GM23338 (cell line): ENCODE data around the gene ZNF493. TPM values are rescaled to one million over a fixed set of nuclear protein-coding genes. Genes with fewer than 3 reads are reported as not detected.

ENCODE experiments used
- ATAC-seq: fragments of 200-7000 bp; cut with Tn5 transposase; 3 replicates; pipeline ENCODE4 v1.9.1; 2020
- DNase-seq: peaks from one replicate; pipeline ENCODE4 v3.0.0-alpha.2; 2015; ENCODE audit warnings: low spot score
- H2AFZ ChIP-seq: fragments of 200-600 bp; sonication (generic); 2 replicates; pipeline ENCODE4 v1.8.0; 2016; ENCODE audit warnings: antibody characterized with exemption, mild to moderate bottlenecking, moderate library complexity
- H3F3A ChIP-seq: fragments of 200-600 bp; sonication (generic); replicated peaks from 2 replicates; pipeline ENCODE4 v1.8.0; 2017; ENCODE audit warnings: antibody characterized with exemption, mixed run types, low read depth
- H3K27ac ChIP-seq: fragments of 200-600 bp; sonication (generic); 2 replicates; pipeline ENCODE4 v1.6.1; 2016; ENCODE audit warnings: low read depth
- H3K27me3 ChIP-seq: fragments of 200-600 bp; sonication (generic); 2 replicates; pipeline ENCODE4 v1.8.0; 2016; ENCODE audit warnings: mild to moderate bottlenecking, mixed run types, moderate library complexity; ENCODE audit not compliant: insufficient read depth
- H3K36me3 ChIP-seq: fragments of 200-600 bp; sonication (generic); 2 replicates; pipeline ENCODE4 v1.8.0; 2016; ENCODE audit warnings: mild to moderate bottlenecking; ENCODE audit not compliant: insufficient read depth
- H3K4me1 ChIP-seq: fragments of 200-600 bp; sonication (generic); 2 replicates; pipeline ENCODE4 v1.8.0; 2016; ENCODE audit warnings: mild to moderate bottlenecking, moderate library complexity; ENCODE audit not compliant: insufficient read depth
- H3K4me2 ChIP-seq: fragments of 200-600 bp; sonication (generic); 2 replicates; pipeline ENCODE4 v1.7.1; 2017; ENCODE audit warnings: mixed run types
- H3K4me3 ChIP-seq: fragments of 200-600 bp; sonication (generic); 2 replicates; pipeline ENCODE4 v1.6.1; 2016; ENCODE audit warnings: mixed run types
- H3K79me2 ChIP-seq: fragments of 200-600 bp; sonication (generic); replicated peaks from 2 replicates; pipeline ENCODE4 v1.8.0; 2017; ENCODE audit warnings: mild to moderate bottlenecking; ENCODE audit not compliant: insufficient read depth
- H3K9me2 ChIP-seq: fragments of 200-600 bp; sonication (generic); 2 replicates; pipeline ENCODE4 v1.8.0; 2017; ENCODE audit not compliant: insufficient read depth
- H4K20me1 ChIP-seq: fragments of 200-600 bp; sonication (generic); replicated peaks from 2 replicates; pipeline ENCODE4 v1.8.0; 2017; ENCODE audit warnings: mild to moderate bottlenecking; ENCODE audit not compliant: insufficient read depth
- H3K27ac Mint-ChIP-seq: 2 replicates; pipeline ENCODE4 v1.8.0; 2020; ENCODE audit warnings: inconsistent platforms, mild to moderate bottlenecking, moderate library complexity, mixed read lengths
- H3K27me3 Mint-ChIP-seq: 3 replicates; pipeline ENCODE4 v1.8.0; 2022; ENCODE audit warnings: low read depth, mild to moderate bottlenecking, moderate library complexity, mixed read lengths, inconsistent platforms; ENCODE audit not compliant: insufficient read depth, poor library complexity
- H3K36me3 Mint-ChIP-seq: 3 replicates; pipeline ENCODE4 v1.8.0; 2021; ENCODE audit warnings: low read depth, mild to moderate bottlenecking, inconsistent platforms, moderate library complexity, mixed read lengths
- H3K4me1 Mint-ChIP-seq: 3 replicates; pipeline ENCODE4 v1.8.0; 2020; ENCODE audit warnings: mild to moderate bottlenecking, inconsistent platforms, mixed read lengths
- H3K4me3 Mint-ChIP-seq: 3 replicates; pipeline ENCODE4 v1.8.0; 2021; ENCODE audit warnings: moderate library complexity, mild to moderate bottlenecking, inconsistent platforms, mixed read lengths
- H3K9me3 Mint-ChIP-seq: 3 replicates; pipeline ENCODE4 v1.8.0; 2020; ENCODE audit warnings: moderate library complexity, mild to moderate bottlenecking, inconsistent platforms, mixed read lengths
- CREB1 ChIP-seq: fragments of 250-450 bp; sonication (Bioruptor Pico); IDR thresholded peaks from 2 replicates; pipeline ENCODE4 v1.5.0; 2020; ENCODE audit warnings: low read depth, mild to moderate bottlenecking, moderate library complexity
- POLR2AphosphoS5 ChIP-seq: IDR thresholded peaks from 2 replicates; pipeline ENCODE4 v1.6.1; 2016; ENCODE audit warnings: antibody characterized with exemption, low read depth
- ZNF114 ChIP-seq: fragments of 250-450 bp; sonication (Bioruptor Pico); IDR thresholded peaks from 2 replicates; pipeline ENCODE4 v1.5.0; 2020; ENCODE audit warnings: mild to moderate bottlenecking, moderate library complexity
- polyA plus RNA-seq: library from polyadenylated mRNA; unstranded; fragments of >200 nt; fragmentation: Nextera tagmentation; extraction: Ambion mirVana; gene quantifications from 2 replicates; pipeline ENCODE4 v1.2.1, GENCODE V29; 2016
- total RNA-seq: library from RNA; depleted of rRNA; stranded (reverse); fragments of >200 nt; shearing (Covaris generic); gene quantifications from 2 replicates; pipeline ENCODE4 v1.2.3, GENCODE V29; 2014
- TF ChIP-seq, protein P1 (sequence below): fragments of 250-450 bp; sonication (Bioruptor Pico); IDR thresholded peaks from 2 replicates; pipeline ENCODE4 v1.5.0; 2020; ENCODE audit warnings: mild to moderate bottlenecking, moderate library complexity

Gene ZNF493
- total and polyA plus RNA-seq, 2 experiments from 2014 or later = 28.7 to 63.4 TPM

DNA sequence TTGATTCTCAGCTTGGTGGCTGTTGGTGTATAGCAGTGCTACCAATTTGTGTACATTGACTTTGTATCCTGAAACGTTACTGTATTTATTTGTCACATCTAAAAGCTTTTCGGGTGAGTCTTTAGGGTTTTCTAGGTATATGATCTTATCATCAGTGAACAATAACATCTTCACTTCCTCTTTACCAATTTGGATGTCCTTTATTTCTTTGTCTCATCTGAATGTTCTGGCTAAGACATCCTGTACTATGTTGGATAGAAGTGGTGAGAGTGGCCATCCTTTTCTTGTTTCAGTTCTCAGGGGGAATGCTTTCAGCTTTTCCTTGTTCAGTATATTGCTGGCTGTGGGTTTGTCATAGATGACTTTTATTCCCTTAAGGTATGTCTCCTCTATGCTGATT lies 44.1 kb upstream of the ZNF493 start (continued):
- TF ChIP-seq, protein P1, sequence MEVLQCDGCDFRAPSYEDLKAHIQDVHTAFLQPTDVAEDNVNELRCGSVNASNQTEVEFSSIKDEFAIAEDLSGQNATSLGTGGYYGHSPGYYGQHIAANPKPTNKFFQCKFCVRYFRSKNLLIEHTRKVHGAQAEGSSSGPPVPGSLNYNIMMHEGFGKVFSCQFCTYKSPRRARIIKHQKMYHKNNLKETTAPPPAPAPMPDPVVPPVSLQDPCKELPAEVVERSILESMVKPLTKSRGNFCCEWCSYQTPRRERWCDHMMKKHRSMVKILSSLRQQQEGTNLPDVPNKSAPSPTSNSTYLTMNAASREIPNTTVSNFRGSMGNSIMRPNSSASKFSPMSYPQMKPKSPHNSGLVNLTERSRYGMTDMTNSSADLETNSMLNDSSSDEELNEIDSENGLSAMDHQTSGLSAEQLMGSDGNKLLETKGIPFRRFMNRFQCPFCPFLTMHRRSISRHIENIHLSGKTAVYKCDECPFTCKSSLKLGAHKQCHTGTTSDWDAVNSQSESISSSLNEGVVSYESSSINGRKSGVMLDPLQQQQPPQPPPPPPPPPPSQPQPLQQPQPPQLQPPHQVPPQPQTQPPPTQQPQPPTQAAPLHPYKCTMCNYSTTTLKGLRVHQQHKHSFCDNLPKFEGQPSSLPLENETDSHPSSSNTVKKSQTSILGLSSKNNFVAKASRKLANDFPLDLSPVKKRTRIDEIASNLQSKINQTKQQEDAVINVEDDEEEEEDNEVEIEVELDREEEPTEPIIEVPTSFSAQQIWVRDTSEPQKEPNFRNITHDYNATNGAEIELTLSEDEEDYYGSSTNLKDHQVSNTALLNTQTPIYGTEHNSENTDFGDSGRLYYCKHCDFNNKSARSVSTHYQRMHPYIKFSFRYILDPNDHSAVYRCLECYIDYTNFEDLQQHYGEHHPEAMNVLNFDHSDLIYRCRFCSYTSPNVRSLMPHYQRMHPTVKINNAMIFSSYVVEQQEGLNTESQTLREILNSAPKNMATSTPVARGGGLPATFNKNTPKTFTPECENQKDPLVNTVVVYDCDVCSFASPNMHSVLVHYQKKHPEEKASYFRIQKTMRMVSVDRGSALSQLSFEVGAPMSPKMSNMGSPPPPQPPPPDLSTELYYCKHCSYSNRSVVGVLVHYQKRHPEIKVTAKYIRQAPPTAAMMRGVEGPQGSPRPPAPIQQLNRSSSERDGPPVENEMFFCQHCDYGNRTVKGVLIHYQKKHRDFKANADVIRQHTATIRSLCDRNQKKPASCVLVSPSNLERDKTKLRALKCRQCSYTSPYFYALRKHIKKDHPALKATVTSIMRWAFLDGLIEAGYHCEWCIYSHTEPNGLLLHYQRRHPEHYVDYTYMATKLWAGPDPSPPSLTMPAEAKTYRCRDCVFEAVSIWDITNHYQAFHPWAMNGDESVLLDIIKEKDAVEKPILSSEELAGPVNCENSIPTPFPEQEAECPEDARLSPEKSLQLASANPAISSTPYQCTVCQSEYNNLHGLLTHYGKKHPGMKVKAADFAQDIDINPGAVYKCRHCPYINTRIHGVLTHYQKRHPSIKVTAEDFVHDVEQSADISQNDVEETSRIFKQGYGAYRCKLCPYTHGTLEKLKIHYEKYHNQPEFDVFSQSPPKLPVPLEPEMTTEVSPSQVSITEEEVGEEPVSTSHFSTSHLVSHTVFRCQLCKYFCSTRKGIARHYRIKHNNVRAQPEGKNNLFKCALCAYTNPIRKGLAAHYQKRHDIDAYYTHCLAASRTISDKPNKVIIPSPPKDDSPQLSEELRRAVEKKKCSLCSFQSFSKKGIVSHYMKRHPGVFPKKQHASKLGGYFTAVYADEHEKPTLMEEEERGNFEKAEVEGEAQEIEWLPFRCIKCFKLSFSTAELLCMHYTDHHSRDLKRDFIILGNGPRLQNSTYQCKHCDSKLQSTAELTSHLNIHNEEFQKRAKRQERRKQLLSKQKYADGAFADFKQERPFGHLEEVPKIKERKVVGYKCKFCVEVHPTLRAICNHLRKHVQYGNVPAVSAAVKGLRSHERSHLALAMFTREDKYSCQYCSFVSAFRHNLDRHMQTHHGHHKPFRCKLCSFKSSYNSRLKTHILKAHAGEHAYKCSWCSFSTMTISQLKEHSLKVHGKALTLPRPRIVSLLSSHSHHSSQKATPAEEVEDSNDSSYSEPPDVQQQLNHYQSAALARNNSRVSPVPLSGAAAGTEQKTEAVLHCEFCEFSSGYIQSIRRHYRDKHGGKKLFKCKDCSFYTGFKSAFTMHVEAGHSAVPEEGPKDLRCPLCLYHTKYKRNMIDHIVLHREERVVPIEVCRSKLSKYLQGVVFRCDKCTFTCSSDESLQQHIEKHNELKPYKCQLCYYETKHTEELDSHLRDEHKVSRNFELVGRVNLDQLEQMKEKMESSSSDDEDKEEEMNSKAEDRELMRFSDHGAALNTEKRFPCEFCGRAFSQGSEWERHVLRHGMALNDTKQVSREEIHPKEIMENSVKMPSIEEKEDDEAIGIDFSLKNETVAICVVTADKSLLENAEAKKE (CRISPR knock-in tag) = no peak
- TF ChIP-seq ZNF114 (CRISPR knock-in tag) = no peak

DNA sequence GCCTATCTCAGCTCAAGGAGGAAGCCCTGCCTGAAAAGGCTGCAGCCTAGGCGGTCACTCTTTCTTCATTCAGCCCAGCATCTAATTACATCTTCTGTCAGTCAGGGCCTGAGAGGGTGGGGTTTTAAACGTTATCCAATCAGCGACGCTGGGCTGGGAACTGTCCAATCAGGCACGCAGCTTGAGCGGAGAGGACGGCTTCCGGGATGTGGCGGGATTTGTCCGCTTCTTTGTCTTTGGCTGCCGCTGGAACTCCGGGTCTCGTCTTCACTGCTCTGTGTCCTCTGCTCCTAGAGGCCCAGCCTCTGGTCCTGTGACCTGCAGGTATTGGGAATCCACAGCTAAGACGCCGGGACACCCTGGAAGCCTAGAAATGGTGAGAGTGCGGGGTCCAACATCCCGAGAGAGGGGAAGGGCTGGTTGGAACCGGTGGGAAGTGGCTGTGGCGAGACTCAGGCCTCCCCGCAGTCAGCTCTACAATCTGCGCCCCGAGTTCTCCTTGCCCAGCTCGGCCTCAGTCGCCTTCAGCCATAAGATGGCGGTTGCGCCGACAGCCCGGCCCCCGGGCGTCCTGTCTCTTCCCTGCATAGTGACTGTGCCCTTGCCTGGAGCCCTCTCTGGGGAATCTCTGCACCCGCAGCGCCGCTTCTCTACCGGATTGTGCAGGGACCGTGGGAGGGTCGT lies 38.0 kb upstream of the ZNF493 start, which contains the start of gene ZNF738:
ZNF738 (plus strand) TSS at position 233 of the 684 bp plus-strand sequence; CDS start at position 374, 141 bp downstream.
- Mint-ChIP-seq H3K36me3 (peaks cover 49% of the 10 kb centered on the region), H3K4me1 (peaks cover 4% of the 10 kb centered on the region; the same call in 1 of the 3 replicates), H3K9me3 (no peaks in the 10 kb centered on the region; the same call in 2 of the 3 replicates), H3K27ac (peak within 1 kb of the TSS; percentile 100), H3K27me3 (peaks cover 2% of the 10 kb centered on the region), H3K4me3 (peak within 1 kb of the TSS; percentile 99)
- ATAC-seq = peak; percentile 97
- Histone ChIP-seq H3K27me3 (no peaks in the 10 kb centered on the region), H3F3A (no peaks in the 10 kb centered on the region; the same call in 1 of the 2 replicates), H3K9me2 (no peaks in the 10 kb centered on the region), H3K4me1 (peaks cover 17% of the 10 kb centered on the region; the same call in 1 of the 2 replicates), H3K79me2 (peaks cover 49% of the 10 kb centered on the region), H2AFZ (no peak within 1 kb of the TSS; the same call in 1 of the 2 replicates), H3K36me3 (peaks cover 29% of the 10 kb centered on the region), H4K20me1 (peaks cover 29% of the 10 kb centered on the region), H3K27ac (peak within 1 kb of the TSS; percentile 90), H3K4me3 (peak within 1 kb of the TSS; percentile 96), H3K4me2 (peak within 1 kb of the TSS; percentile 95)
- TF ChIP-seq ZNF114 (CRISPR knock-in tag) (no peak), POLR2AphosphoS5 (peak; percentile 95), CREB1 (CRISPR knock-in tag) (no peak)
- DNase-seq = peak; percentile 99
